Upper lobe of left lung (tissue), 4 donors: Measurements from ENCODE around the gene MVK.

ENCODE experiments used
- CTCF ChIP-seq, 6 experiments: fragments of 450-650 bp in 4 of 6; fragments of 200-600 bp in 2 of 6; sonication (generic) in 2 of 6; IDR thresholded peaks; one replicate each; pipeline ENCODE4 v1.5.1; 2016 to 2019; ENCODE audit warnings: antibody characterized with exemption in 6 of 6
- EP300 ChIP-seq, 4 donors: sonication (generic); formaldehyde crosslinking; IDR thresholded peaks; one replicate each; pipeline ENCODE4 v1.5.1; 2017; ENCODE audit warnings: antibody characterized with exemption in 4 of 4, control low read depth in 2 of 4
- POLR2A ChIP-seq, 4 donors: fragments of 450-650 bp; IDR thresholded peaks; one replicate each; pipeline ENCODE4 v1.5.1; 2016 to 2017; ENCODE audit warnings: antibody characterized with exemption in 4 of 4, mild to moderate bottlenecking in 2 of 4
- POLR2AphosphoS5 ChIP-seq, 2 donors: sonication (generic); formaldehyde crosslinking; IDR thresholded peaks; one replicate each; pipeline ENCODE4 v1.5.1; 2017; ENCODE audit warnings: antibody characterized with exemption in 2 of 2

- TF ChIP-seq CTCF (IDR thresholded peaks at IDR 0.05) (no peak), POLR2AphosphoS5 (IDR thresholded peaks at IDR 0.05) (no peak), POLR2A (IDR thresholded peaks at IDR 0.05) (no peak), EP300 (IDR thresholded peaks at IDR 0.05) (no peak)
These were observed 58.7 kb downstream of the MVK start for GRCh38 chr12:109632342-109632741.
